GM18502 (cell line): ENCODE measurements around the gene NKX6-2.
"Not testable (repeated sequence)": the region's sequence is repeated elsewhere in the genome, so short reads cannot be mapped to it uniquely, and the experiment has no call there.

Experiments used
- ATAC-seq: cut with Tn5 transposase; IDR thresholded peaks from one replicate; pipeline ENCODE4 v1.9.1; 2021; ENCODE audit warnings: mild to moderate bottlenecking; ENCODE audit not compliant: unreplicated experiment, poor library complexity

NKX6-2 gene

DNA sequence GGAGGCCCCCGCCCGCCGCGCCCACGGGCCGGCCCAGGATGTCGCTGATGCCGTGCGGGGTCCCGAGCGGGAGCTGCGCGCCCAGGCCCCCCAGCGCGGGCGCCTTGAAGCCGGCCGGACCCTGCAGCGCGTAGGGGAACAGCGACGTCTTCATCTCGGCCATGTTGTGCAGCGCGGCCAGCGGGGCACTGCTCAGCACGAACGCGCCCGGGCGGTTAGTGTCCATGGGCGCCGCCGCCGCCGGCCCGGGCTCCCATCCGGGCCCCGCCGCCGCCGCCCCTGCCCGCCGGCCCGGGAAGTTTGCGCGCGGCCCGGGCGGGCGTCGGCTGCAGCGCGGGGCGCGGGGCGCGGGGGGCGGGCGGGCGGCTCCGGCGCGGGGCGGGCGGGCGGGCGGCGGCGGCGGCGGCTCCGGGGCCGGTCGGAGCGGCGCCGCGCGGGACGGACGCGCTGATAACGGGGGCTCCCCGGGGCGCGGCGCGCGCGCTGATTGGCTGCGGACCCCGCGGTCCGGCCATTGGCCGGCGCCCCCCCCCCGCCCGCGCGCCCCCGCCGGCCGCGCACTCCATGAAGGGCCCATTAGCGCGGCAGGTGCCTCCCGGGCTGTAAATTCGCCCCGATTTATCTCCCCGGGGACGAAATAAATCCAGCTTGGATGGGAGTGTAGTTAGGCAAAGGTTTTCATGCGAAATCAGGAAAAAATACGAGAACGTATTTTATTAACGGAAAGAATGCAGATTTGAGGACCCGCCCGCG is at the start of gene NKX6-2:
Gene NKX6-2 (minus strand): TSS at position 425 of the 753 bp plus-strand sequence. CDS start 199 bp downstream, at position 226.
- no peak for ATAC-seq

GRCh38 chr10:132834891-132835847 is 49.2 kb upstream of the NKX6-2 start:
- ATAC-seq = no peak

- no peak for ATAC-seq
Observed at GRCh38 chr10:132834311-132834761, 48.4 kb upstream of the NKX6-2 start.

- ATAC-seq = no peak
Observed at GRCh38 chr10:132833421-132834111, 47.6 kb upstream of the NKX6-2 start.

- no peak for ATAC-seq
Observed at GRCh38 chr10:132832186-132832969, 46.4 kb upstream of the NKX6-2 start.

DNA sequence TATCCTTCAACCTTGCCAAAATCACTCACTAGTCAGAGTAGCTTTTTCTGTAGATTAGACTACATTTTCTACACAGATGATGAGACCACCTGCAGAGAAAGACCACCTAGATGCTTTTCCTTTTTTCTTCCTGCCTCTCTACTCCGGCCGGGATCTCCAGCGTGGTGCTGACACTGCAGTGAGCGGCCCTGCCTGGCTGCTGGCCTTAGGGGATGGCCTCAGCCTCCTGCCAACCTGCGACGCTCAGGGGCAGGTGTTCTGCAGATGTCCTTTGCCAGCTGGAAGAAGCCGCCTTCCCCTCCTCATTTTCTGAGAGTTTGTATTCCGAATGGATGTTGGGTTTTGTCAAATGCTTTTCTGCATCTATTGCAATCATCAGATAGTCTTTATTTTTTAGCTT is 43.5 kb upstream of the NKX6-2 start:
- no peak for ATAC-seq

GRCh38 chr10:132828681-132829080 is 42.7 kb upstream of the NKX6-2 start:
- no peak for ATAC-seq

- ATAC-seq = no peak
Observed at GRCh38 chr10:132827861-132828539, 42.1 kb upstream of the NKX6-2 start.

- no peak for ATAC-seq
Observed at GRCh38 chr10:132827423-132827789, 41.5 kb upstream of the NKX6-2 start.

DNA sequence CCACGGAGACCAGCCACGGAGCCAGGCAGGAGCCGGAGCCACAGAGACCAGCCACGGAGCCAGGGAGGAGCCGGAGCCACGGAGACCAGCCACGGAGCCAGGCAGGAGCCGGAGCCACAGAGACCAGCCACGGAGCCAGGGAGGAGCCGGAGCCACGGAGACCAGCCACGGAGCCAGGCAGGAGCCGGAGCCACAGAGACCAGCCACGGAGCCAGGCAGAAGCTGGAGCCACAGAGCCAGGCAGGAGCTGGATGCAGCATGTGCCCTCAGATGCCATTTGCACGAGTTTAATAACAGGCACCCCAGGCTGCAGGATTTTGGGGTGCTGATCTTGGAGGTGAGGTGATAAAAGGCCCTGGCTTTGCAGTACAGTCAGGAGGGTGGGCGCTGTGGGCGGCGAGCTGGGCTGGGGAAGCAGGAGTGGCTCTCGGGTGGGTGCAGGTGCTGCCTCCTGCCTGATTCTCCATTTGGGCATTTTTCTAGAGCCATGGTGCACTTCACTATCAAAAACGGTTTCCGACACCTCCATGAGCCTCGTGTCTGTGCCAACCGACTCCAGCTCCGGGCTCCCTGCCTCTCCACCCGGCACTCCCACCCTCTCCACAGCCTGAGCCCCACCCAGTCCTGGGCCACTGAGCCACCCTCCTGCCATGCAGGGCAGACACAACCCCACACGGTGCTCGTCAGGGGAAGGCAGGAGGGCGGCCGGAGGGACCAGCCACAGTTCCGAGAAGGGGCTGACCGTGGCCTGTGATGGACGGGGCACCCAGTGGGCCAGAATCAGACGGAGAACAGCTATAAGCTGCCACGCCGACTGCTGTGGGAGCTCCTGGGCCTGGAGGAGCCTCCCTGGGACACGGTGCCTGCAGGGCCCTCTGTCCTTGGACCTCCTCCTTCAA is 40.8 kb upstream of the NKX6-2 start:
- no peak for ATAC-seq

- not testable (repeated sequence) for ATAC-seq
Observed at GRCh38 chr10:132825783-132826523, 40.0 kb upstream of the NKX6-2 start.

DNA sequence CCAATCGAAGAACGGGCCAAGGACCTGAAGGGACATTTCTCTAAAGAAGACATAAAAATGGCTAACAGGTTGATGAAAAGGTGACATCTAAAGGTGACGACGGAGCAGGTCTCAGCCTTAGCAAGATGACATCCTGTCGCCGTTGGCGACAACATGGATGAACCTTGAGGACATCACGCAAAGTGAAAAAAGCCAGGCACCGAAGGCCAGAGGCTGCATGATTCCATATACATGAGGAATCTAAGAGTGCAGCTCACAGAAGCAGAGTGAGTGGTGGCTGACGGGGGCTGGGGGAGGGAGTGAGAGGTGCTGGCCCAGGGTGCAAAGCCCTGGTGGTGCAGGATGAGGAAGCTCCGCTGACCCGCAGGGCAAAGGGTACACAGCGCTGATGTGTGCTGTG is 34.1 kb upstream of the NKX6-2 start:
- no peak for ATAC-seq

GRCh38 chr10:132817701-132818211 is 31.8 kb upstream of the NKX6-2 start:
- ATAC-seq = no peak

- no peak for ATAC-seq
Observed at GRCh38 chr10:132816718-132817117, 30.8 kb upstream of the NKX6-2 start.

DNA sequence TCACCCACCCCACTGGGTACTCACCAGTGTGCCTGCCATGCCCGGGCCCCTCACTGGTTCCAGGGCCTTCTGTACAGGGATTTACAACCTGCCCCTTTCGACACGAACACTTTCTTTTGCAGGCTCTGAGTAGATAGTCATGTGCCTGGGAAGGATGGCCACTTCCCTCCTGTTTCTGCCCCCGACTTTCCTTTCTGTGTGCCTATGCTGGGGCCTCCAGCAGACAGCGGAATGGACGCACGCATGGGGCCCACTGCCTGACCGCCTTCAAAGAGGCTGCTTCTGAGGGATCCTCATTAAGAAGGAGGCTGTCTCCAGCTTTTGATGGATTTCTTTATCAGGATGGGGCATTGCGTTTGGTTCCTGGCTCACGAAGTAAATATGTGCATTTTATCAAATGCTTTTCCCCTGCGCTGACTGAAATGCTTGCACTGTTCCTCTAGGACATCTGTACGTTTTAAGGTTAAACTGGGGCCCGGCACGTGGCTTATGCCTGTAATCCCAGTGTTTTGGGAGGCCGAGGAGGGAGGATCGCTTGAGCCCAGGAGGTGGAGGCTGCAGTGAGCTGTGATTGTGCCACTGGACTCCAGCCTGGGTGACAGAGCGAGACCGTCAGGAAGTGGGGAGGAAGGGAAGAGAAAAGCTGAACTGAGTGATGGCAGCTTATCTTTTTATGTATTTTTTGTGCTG is 29.4 kb upstream of the NKX6-2 start:
- no peak for ATAC-seq

DNA sequence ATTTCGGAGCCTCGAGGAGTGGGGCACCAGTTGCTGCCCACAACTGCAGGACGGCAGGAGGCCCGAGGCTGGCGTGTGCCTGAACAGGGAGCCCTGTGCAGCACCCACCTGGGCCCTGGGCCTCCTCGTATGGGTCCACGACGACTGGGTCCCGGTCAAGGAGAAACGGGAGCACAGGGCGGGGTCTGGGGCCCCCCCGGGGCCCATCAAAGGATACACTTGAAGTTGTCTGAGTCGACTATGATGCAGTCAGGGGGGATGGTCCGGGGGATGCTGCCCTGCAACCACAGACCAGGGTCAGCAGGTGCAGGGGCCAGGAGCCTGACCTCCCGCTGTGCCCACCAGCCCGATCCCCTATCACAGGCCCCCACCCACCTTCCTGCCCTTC is 28.5 kb upstream of the NKX6-2 start:
- no peak for ATAC-seq
